H1 (cell line): Measurements from ENCODE around the gene VASP. TPM values are rescaled to one million over a fixed set of nuclear protein-coding genes. Genes with fewer than 3 reads are reported as not detected.
A peak's percentile ranks its signal among the peaks of the same experiment; 100 is the strongest.

Experiments used
- CTCF ChIA-PET: fragments of 300-600 bp; sonication (Branson Sonifier 250); formaldehyde crosslinking; loops from one replicate; lab custom pipeline; 2021; ENCODE audit not compliant: partially characterized antibody; lab: Charles Lee
- POLR2A ChIA-PET: fragments of 300-600 bp; sonication (Branson Sonifier 250); formaldehyde crosslinking; loops from one replicate; lab custom pipeline; 2021; ENCODE audit warnings: inconsistent platforms; ENCODE audit not compliant: partially characterized antibody; lab: Charles Lee
- DNase-seq, 2 experiments: peaks; one replicate each; pipeline versions ENCODE4 v3.0.0 to v3.0.0-alpha.2; 2010 to 2022; ENCODE audit warnings: low spot score in 2 of 2, low read depth in 1 of 2, mixed read lengths in 1 of 2
- FAIRE-seq: peaks from 2 replicates; lab custom pipeline; 2011; peaks lifted over from hg19 to GRCh38; lab: Jason Lieb, UNC
- H2AFZ ChIP-seq: 2 replicates; pipeline ENCODE4 v1.8.1; 2012; ENCODE audit warnings: low read length, inconsistent platforms
- H2AK5ac ChIP-seq: 2 replicates; pipeline ENCODE4 v1.6.1; 2013; ENCODE audit warnings: low read depth, low read length
- H2BK120ac ChIP-seq: replicated peaks from 2 replicates; pipeline ENCODE3; 2013; ENCODE audit warnings: low read depth, low read length, inconsistent platforms
- H2BK12ac ChIP-seq: 2 replicates; pipeline ENCODE4 v1.6.1; 2013; ENCODE audit warnings: low read depth, low read length
- H2BK15ac ChIP-seq: 2 replicates; pipeline ENCODE4 v1.6.1; 2013; ENCODE audit warnings: low read length
- H2BK20ac ChIP-seq: 2 replicates; pipeline ENCODE4 v1.6.1; 2013; ENCODE audit warnings: low read length
- H2BK5ac ChIP-seq: 2 replicates; pipeline ENCODE4 v1.6.1; 2013; ENCODE audit warnings: low read depth, low read length
- H3K14ac ChIP-seq: 2 replicates; pipeline ENCODE4 v1.6.1; 2013; ENCODE audit warnings: inconsistent platforms; ENCODE audit not compliant: insufficient read length
- H3K18ac ChIP-seq: 2 replicates; pipeline ENCODE4 v1.6.1; 2013; ENCODE audit warnings: low read length; ENCODE audit errors: extremely low read depth
- H3K23ac ChIP-seq: 2 replicates; pipeline ENCODE4 v1.6.1; 2013; ENCODE audit warnings: inconsistent platforms; ENCODE audit not compliant: insufficient read length
- H3K23me2 ChIP-seq: 2 replicates; pipeline ENCODE4 v1.6.1; 2013; ENCODE audit warnings: low read depth, low read length
- H3K27ac ChIP-seq: 2 replicates; pipeline ENCODE4 v1.6.1; 2011; ENCODE audit warnings: low read depth, low read length, inconsistent platforms
- H3K27me3 ChIP-seq, 4 experiments: replicated peaks in 1 of 4; 1 replicate in 1 of 4; 2 replicates in 3 of 4; pipeline versions ENCODE4 v1.6.1 to v1.8.1; 2011 to 2013; ENCODE audit warnings: low read length in 3 of 4, mild to moderate bottlenecking in 3 of 4, inconsistent platforms in 2 of 4, mixed read lengths in 2 of 4, moderate library complexity in 1 of 4; ENCODE audit not compliant: control insufficient read depth in 3 of 4, insufficient read depth in 3 of 4; ENCODE audit errors: extremely low read depth in 1 of 4
- H3K36me3 ChIP-seq, 4 experiments: 2 replicates each; pipeline versions ENCODE4 v1.6.1 to v1.8.1; 2011 to 2013; ENCODE audit warnings: mild to moderate bottlenecking in 4 of 4, low read length in 3 of 4, moderate library complexity in 2 of 4, control low read depth in 1 of 4, inconsistent platforms in 1 of 4; ENCODE audit not compliant: insufficient read depth in 4 of 4, control insufficient read depth in 2 of 4
- H3K4ac ChIP-seq: replicated peaks from 2 replicates; pipeline ENCODE3; 2013; ENCODE audit warnings: low read length, low read depth, mixed read lengths, inconsistent platforms; ENCODE audit not compliant: insufficient read length
- H3K4me1 ChIP-seq, 4 experiments: replicated peaks in 1 of 4; 1 replicate in 1 of 4; 2 replicates in 3 of 4; pipeline versions ENCODE4 v1.6.1 to v1.8.1; 2011 to 2013; ENCODE audit warnings: low read length in 3 of 4, inconsistent platforms in 2 of 4, mixed read lengths in 1 of 4; ENCODE audit not compliant: insufficient read depth in 4 of 4, control insufficient read depth in 3 of 4
- H3K4me2 ChIP-seq, 2 experiments: 2 replicates each; pipeline versions ENCODE4 v1.6.1 to v1.8.1; 2011 to 2013; ENCODE audit warnings: low read depth in 2 of 2, low read length in 2 of 2, control low read depth in 1 of 2, inconsistent platforms in 1 of 2, mild to moderate bottlenecking in 1 of 2; ENCODE audit not compliant: insufficient read depth in 1 of 2
- H3K4me3 ChIP-seq, 4 experiments: fragments of 200-600, 300-600 bp in 1 of 4; sonication (generic), shearing (Covaris generic), sonication (Bioruptor Twin) in 1 of 4; 2 replicates each; pipeline versions ENCODE4 v1.5.1 to v1.8.1; 2011 to 2016; ENCODE audit warnings: low read length in 4 of 4, low read depth in 3 of 4, control low read depth in 2 of 4, inconsistent platforms in 2 of 4, mild to moderate bottlenecking in 2 of 4, mixed read lengths in 1 of 4, moderate library complexity in 1 of 4; ENCODE audit not compliant: insufficient read depth in 2 of 4; ENCODE audit errors: extremely low read depth in 1 of 4
- H3K56ac ChIP-seq: replicated peaks from 2 replicates; pipeline ENCODE3; 2013; ENCODE audit warnings: low read depth, mild to moderate bottlenecking, mixed read lengths, low read length, inconsistent platforms; ENCODE audit not compliant: insufficient read length
- H3K79me1 ChIP-seq: 2 replicates; pipeline ENCODE4 v1.6.1; 2013; ENCODE audit warnings: low read depth, low read length, control low read depth
- H3K79me2 ChIP-seq, 2 experiments: 2 replicates each; pipeline versions ENCODE4 v1.6.1 to v1.8.1; 2012 to 2013; ENCODE audit warnings: low read length in 2 of 2, mild to moderate bottlenecking in 2 of 2, inconsistent platforms in 1 of 2; ENCODE audit not compliant: insufficient read depth in 2 of 2, control insufficient read depth in 1 of 2
- H3K9ac ChIP-seq, 4 experiments: replicated peaks in 1 of 4; 1 replicate in 1 of 4; 2 replicates in 3 of 4; pipeline versions ENCODE4 v1.6.1 to v1.8.1; 2011 to 2013; ENCODE audit warnings: low read depth in 3 of 4, low read length in 3 of 4, control low read depth in 2 of 4, mild to moderate bottlenecking in 2 of 4, moderate library complexity in 2 of 4, inconsistent platforms in 1 of 4; ENCODE audit errors: extremely low read depth in 1 of 4
- H3K9me3 ChIP-seq, 2 experiments: 2 replicates each; pipeline versions ENCODE4 v1.6.1 to v1.8.1; 2012 to 2013; ENCODE audit warnings: mild to moderate bottlenecking in 2 of 2, moderate library complexity in 2 of 2, control low read depth in 1 of 2, inconsistent platforms in 1 of 2, low read depth in 1 of 2, low read length in 1 of 2, mixed read lengths in 1 of 2; ENCODE audit not compliant: insufficient read depth in 2 of 2
- H4K20me1 ChIP-seq, 2 experiments: replicated peaks in 1 of 2; 2 replicates each; pipeline versions ENCODE3 to v1.8.1; 2011 to 2013; ENCODE audit warnings: inconsistent platforms in 2 of 2, low read length in 2 of 2, mild to moderate bottlenecking in 1 of 2; ENCODE audit not compliant: insufficient read depth in 2 of 2, control insufficient read depth in 1 of 2
- H4K5ac ChIP-seq: 2 replicates; pipeline ENCODE4 v1.6.1; 2013; ENCODE audit warnings: low read length, low read depth, mixed read lengths, inconsistent platforms; ENCODE audit not compliant: insufficient read length
- H4K8ac ChIP-seq: 2 replicates; pipeline ENCODE4 v1.8.0; 2013; ENCODE audit warnings: mild to moderate bottlenecking, moderate library complexity, low read length, inconsistent platforms; ENCODE audit not compliant: insufficient read depth; ENCODE audit errors: extremely low read depth
- H4K91ac ChIP-seq: replicated peaks from 2 replicates; pipeline ENCODE3; 2013; ENCODE audit warnings: low read length, mixed read lengths, inconsistent platforms; ENCODE audit not compliant: insufficient read length
- BACH1 ChIP-seq: IDR thresholded peaks from 2 replicates; pipeline ENCODE4 v1.6.1; 2012; ENCODE audit warnings: low read length, improper control_type of control experiment
- CTBP2 ChIP-seq: IDR thresholded peaks from 2 replicates; pipeline ENCODE4 v1.7.0; 2011; ENCODE audit warnings: borderline replicate concordance, mild to moderate bottlenecking, moderate library complexity, mixed read lengths, low read length; ENCODE audit not compliant: insufficient read depth, insufficient read length
- GTF2F1 ChIP-seq: IDR thresholded peaks from 2 replicates; pipeline ENCODE4 v1.6.1; 2012; ENCODE audit warnings: low read depth, low read length, improper control_type of control experiment, borderline replicate concordance
- JUND ChIP-seq: IDR thresholded peaks from 2 replicates; pipeline ENCODE4 v1.6.1; 2011; ENCODE audit warnings: mild to moderate bottlenecking, improper control_type of control experiment, low read length
- POU5F1 ChIP-seq: IDR thresholded peaks from 2 replicates; pipeline ENCODE4 v1.6.1; 2011; ENCODE audit warnings: low read depth, mild to moderate bottlenecking, low read length, moderate library complexity
- RAD21 ChIP-seq, 2 experiments: IDR thresholded peaks in 1 of 2; conservative IDR thresholded peaks in 1 of 2; 2 replicates each; pipeline ENCODE4 v1.6.1; 2011; ENCODE audit warnings: low read depth in 2 of 2, low read length in 2 of 2, improper control_type of control experiment in 1 of 2, inconsistent platforms in 1 of 2, mild to moderate bottlenecking in 1 of 2, moderate library complexity in 1 of 2
- RFX5 ChIP-seq: IDR thresholded peaks from 2 replicates; pipeline ENCODE4 v1.6.1; 2011; ENCODE audit warnings: low read depth, low read length, improper control_type of control experiment, borderline replicate concordance
- SIRT6 ChIP-seq: IDR thresholded peaks from one replicate; pipeline ENCODE4 v1.7.1; 2012; ENCODE audit warnings: low read length, inconsistent platforms
- TBP ChIP-seq: IDR thresholded peaks from 2 replicates; pipeline ENCODE4 v1.6.1; 2011; ENCODE audit warnings: low read depth, low read length, improper control_type of control experiment
- WGBS, 2 experiments: shearing (Covaris generic) in 1 of 2; methylation state at CpG; one replicate each; pipeline versions ENCODE4 v1.1.6 to v1.1.7; 2013 to 2015; ENCODE audit warnings: low lambda C conversion rate in 2 of 2, mixed read lengths in 2 of 2, inconsistent platforms in 1 of 2, low coverage in 1 of 2, missing lambda C conversion rate in 1 of 2; ENCODE audit not compliant: insufficient replicate concordance in 2 of 2, insufficient coverage in 1 of 2, insufficient read length in 1 of 2; ENCODE audit errors: extremely low coverage in 1 of 2, missing lambda C conversion rate in 1 of 2; 5-methylcytosine and 5-hydroxymethylcytosine counted together
- polyA plus RNA-seq, 7 experiments: library from polyadenylated mRNA; depleted of rRNA in 3 of 7; stranded (reverse) in 5 of 7; unstranded in 2 of 7; fragments of >200 nt in 5 of 7; fragments of 200-250 nt in 2 of 7; gene quantifications; 1 replicate in 5 of 7; 2 replicates in 1 of 7; 4 replicates in 1 of 7; pipeline versions ENCODE4 v1.2.1 to v1.2.3, GENCODE V29; 2011 to 2013; ENCODE audit warnings: missing spikeins in 2 of 7, mixed read lengths in 2 of 7
- total RNA-seq: library from RNA; stranded (reverse); fragmentation: NEBNext Ultra II Directional; extraction: Animal tissue kit (Norgen Biotek cat#: 25700); gene quantifications from 2 replicates; pipeline ENCODE4 v1.2.1, GENCODE V29; 2021
- TF ChIP-seq, protein P1 (sequence below): IDR thresholded peaks from 2 replicates; pipeline ENCODE4 v1.6.1; 2011; ENCODE audit warnings: low read depth, mild to moderate bottlenecking, low read length; ENCODE audit not compliant: insufficient read depth

Gene VASP
- total and polyA plus RNA-seq, 2 of the 8 experiments (the other 6 are each of a cell fraction or from before 2014, with no cell fraction given) = 89.7 to 135 TPM

DNA sequence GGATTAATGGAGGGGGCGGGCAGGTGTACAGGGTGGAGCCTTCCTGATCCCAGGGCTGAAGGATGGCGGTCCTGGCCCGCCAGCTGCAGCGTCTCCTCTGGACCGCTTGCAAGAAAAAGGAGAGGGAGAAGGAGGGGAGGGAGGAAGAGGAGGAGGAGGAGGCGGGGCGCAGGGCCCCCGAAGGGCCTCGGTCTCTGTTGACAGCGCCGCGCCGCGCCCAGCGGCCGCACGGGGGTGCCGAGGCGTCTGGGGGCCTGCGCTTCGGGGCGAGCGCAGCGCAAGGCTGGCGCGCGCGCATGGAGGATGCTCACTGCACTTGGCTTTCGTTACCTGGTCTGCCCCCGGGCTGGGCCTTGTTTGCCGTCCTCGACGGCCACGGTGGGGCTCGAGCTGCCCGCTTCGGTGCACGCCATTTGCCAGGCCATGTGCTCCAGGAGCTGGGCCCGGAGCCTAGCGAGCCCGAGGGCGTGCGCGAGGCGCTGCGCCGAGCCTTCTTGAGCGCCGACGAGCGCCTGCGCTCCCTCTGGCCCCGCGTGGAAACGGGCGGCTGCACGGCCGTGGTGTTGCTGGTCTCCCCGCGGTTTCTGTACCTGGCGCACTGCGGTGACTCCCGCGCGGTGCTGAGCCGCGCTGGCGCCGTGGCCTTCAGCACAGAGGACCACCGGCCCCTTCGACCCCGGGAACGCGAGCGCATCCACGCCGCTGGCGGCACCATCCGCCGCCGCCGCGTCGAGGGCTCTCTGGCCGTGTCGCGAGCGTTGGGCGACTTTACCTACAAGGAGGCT is 8.7 kb upstream of the VASP start, which contains the start of gene PPM1N:
PPM1N (plus strand) TSS at position 33 of the 785 bp plus-strand sequence; CDS start at position 63, 30 bp downstream.
- peak within 1 kb of the TSS; percentile 76 to 97 for H3K4me2 ChIP-seq
- no peak within 1 kb of the TSS for H2BK20ac ChIP-seq
- peaks cover 22% of the 10 kb centered on the region; the same call in 1 of the 2 replicates for H3K23me2 ChIP-seq
- peak in 1 of 2 experiments; percentile 85 for DNase-seq
- 2% methylated on average over 77 of the region's 89 CpGs; no CpG with 5 or more reads in 1 of the 2 experiments for WGBS, 2 experiments
- peak within 1 kb of the TSS; percentile 92 for H4K8ac ChIP-seq
- no peaks in the 10 kb centered on the region for H3K9me3 ChIP-seq
- peak within 1 kb of the TSS; percentile 46 to 59 (median 52) for H3K4me3 ChIP-seq
- peaks cover 0 to 2% (median 0%) of the 10 kb centered on the region in 4 experiments; a peak in 1 of 8 replicates for H3K36me3 ChIP-seq
- POLR2A ChIA-PET = interaction anchor here (0.8 to 2.6 kb wide), 13 partner anchors 9 to 143 kb away, joined by 3 to 20 read pairs (median 5); partner anchors contain the start of genes FOSB and VASP
- H4K91ac ChIP-seq = peak within 1 kb of the TSS; percentile 66
- no peak within 1 kb of the TSS for H2AK5ac ChIP-seq
- peak within 1 kb of the TSS; percentile 81; the same call in 1 of the 2 replicates for H2BK12ac ChIP-seq
- no peak within 1 kb of the TSS for H3K4ac ChIP-seq
- H3K23ac ChIP-seq = no peak within 1 kb of the TSS
- H2BK15ac ChIP-seq = peak within 1 kb of the TSS; percentile 46; the same call in 1 of the 2 replicates
- no peak within 1 kb of the TSS for H2BK120ac ChIP-seq
- H3K27me3 ChIP-seq = peaks cover 0 to 10% (median 4%) of the 10 kb centered on the region in 4 experiments; a peak in 3 of 7 replicates
- peak within 1 kb of the TSS in 3 of 4 experiments; percentile 8 to 28 (median 26); a peak in 5 of 7 replicates for H3K9ac ChIP-seq
- no peak within 1 kb of the TSS for H3K14ac ChIP-seq
- CTCF ChIA-PET = interaction anchor here (0.9 to 2.6 kb wide), 15 partner anchors 13 to 182 kb away, joined by 3 to 13 read pairs (median 4); no protein-coding TSS in a partner anchor
- peaks cover 10 to 22% (median 19%) of the 10 kb centered on the region in 4 experiments; a peak in 6 of 7 replicates for H3K4me1 ChIP-seq
- H4K20me1 ChIP-seq = peaks cover 0 to 10% of the 10 kb centered on the region in 2 experiments
- H3K79me2 ChIP-seq = no peaks in the 10 kb centered on the region
- no peaks in the 10 kb centered on the region for H3K79me1 ChIP-seq
- H3K18ac ChIP-seq = peak within 1 kb of the TSS; percentile 95
- no peak for FAIRE-seq
- H3K56ac ChIP-seq = peak within 1 kb of the TSS; percentile 12
- no peak within 1 kb of the TSS for H2AFZ ChIP-seq
- H3K27ac ChIP-seq = no peak within 1 kb of the TSS
- H2BK5ac ChIP-seq = peak within 1 kb of the TSS; percentile 4; the same call in 1 of the 2 replicates
- H4K5ac ChIP-seq = no peak within 1 kb of the TSS
- TF ChIP-seq POU5F1 (no peak), GTF2F1 (no peak), TBP (peak; percentile 41; the same call in 1 of the 2 replicates), CTBP2 (no peak), JUND (no peak), BACH1 (no peak), RAD21 (IDR thresholded peaks at IDR 0.05 in 1 of 2, conservative IDR thresholded peaks at IDR 0.05 in 1 of 2; ENCODE audit: low read depth in 2 of 2, low read length in 2 of 2) (peak in 1 of 2 experiments; percentile 14; a peak in 1 of 4 replicates), SIRT6 (no peak), RFX5 (no peak)
- TF ChIP-seq, protein P1, sequence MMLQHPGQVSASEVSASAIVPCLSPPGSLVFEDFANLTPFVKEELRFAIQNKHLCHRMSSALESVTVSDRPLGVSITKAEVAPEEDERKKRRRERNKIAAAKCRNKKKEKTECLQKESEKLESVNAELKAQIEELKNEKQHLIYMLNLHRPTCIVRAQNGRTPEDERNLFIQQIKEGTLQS = no peak
